Lower lobe of right lung (tissue), 2 donors: ENCODE data around the gene CASKIN2. TPM values are rescaled to one million over a fixed set of nuclear protein-coding genes. Genes with fewer than 3 reads are reported as not detected.

Experiments
- ATAC-seq, 2 donors: fragments of 200-7000 bp; cut with Tn5 transposase; one replicate each; pipeline ENCODE4 v1.9.1; 2020 to 2022; ENCODE audit warnings: mild to moderate bottlenecking in 2 of 2, moderate library complexity in 2 of 2
- DNase-seq: peaks from one replicate; pipeline ENCODE4 v3.0.0-alpha.2; 2020
- H3K27ac ChIP-seq: fragments of 200-600 bp; one replicate; pipeline ENCODE4 v1.8.0; 2022
- H3K27me3 ChIP-seq: fragments of 200-600 bp; one replicate; pipeline ENCODE4 v1.8.0; 2022; ENCODE audit warnings: low read depth
- H3K36me3 ChIP-seq: fragments of 200-600 bp; one replicate; pipeline ENCODE4 v1.8.0; 2022; ENCODE audit warnings: mild to moderate bottlenecking
- H3K4me1 ChIP-seq: fragments of 200-600 bp; one replicate; pipeline ENCODE4 v1.8.0; 2022
- H3K4me3 ChIP-seq: fragments of 200-600 bp; one replicate; pipeline ENCODE4 v1.8.0; 2022; ENCODE audit warnings: mild to moderate bottlenecking
- H3K9me3 ChIP-seq: fragments of 200-600 bp; one replicate; pipeline ENCODE4 v1.8.0; 2022
- intact Hi-C: fragments of 100-400 bp; cut with DNase I; formaldehyde crosslinking; loops from one replicate; pipeline ENCODE4 v1.11.0; 2022
- total RNA-seq: library from RNA; stranded (reverse); fragmentation: NEBNext Ultra II Directional; extraction: Animal tissue kit (Norgen Biotek cat#: 25700); gene quantifications from one replicate; pipeline ENCODE4 v1.2.1, GENCODE V29; 2021
- TF ChIP-seq, protein P1 (sequence below): fragments of 200-600 bp; IDR thresholded peaks from one replicate; pipeline ENCODE4 v1.8.0; 2022; ENCODE audit warnings: antibody characterized with exemption, mild to moderate bottlenecking
- donor health status: DM: no; HTN: yes; CAD: no; lungs with severe emphysema.

CASKIN2 gene
- total RNA-seq, 1 donor from 2014 or later, result 68.8 TPM

DNA sequence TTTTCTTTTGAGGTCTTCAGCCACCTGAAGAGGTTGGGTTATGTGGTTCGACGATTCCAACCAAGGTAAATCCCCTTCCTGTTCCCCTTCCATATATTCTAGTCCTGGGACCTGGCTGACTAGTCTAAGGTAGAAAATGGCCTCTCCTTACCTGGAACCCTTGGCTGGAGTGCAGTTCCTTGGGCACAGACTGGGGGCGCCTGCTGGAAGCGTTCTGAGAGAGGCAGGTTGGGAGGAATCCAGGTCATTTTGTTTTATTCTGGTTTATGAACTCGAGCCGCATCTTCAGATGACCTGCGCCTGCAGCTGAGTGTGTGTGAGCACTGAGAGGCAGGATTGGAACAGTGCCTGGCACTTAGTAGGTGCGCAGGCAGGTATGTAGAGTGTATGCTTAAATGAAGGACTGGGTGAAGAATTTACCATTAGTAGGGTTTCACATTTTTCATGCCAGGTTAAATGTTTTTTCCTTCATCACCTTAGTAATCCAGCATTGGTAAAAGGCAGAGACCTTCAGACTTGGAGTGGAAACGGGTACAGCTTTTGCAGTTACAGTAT lies 3.7 kb upstream of the CASKIN2 start:
- peaks cover 25% of the 10 kb centered on the region for H3K4me1 ChIP-seq
- H3K27ac ChIP-seq, result no peak overlapping the region
- H3K36me3 ChIP-seq, result peaks cover 33% of the 10 kb centered on the region
- H3K9me3 ChIP-seq, result no peaks in the 10 kb centered on the region
- H3K4me3 ChIP-seq, result no peak overlapping the region
- DNase-seq, result no peak
- TF ChIP-seq, protein P1, sequence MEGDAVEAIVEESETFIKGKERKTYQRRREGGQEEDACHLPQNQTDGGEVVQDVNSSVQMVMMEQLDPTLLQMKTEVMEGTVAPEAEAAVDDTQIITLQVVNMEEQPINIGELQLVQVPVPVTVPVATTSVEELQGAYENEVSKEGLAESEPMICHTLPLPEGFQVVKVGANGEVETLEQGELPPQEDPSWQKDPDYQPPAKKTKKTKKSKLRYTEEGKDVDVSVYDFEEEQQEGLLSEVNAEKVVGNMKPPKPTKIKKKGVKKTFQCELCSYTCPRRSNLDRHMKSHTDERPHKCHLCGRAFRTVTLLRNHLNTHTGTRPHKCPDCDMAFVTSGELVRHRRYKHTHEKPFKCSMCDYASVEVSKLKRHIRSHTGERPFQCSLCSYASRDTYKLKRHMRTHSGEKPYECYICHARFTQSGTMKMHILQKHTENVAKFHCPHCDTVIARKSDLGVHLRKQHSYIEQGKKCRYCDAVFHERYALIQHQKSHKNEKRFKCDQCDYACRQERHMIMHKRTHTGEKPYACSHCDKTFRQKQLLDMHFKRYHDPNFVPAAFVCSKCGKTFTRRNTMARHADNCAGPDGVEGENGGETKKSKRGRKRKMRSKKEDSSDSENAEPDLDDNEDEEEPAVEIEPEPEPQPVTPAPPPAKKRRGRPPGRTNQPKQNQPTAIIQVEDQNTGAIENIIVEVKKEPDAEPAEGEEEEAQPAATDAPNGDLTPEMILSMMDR, result no peak
- intact Hi-C loops, result no loop called here
- ATAC-seq, result no peak
- H3K27me3 ChIP-seq, result no peaks in the 10 kb centered on the region

DNA sequence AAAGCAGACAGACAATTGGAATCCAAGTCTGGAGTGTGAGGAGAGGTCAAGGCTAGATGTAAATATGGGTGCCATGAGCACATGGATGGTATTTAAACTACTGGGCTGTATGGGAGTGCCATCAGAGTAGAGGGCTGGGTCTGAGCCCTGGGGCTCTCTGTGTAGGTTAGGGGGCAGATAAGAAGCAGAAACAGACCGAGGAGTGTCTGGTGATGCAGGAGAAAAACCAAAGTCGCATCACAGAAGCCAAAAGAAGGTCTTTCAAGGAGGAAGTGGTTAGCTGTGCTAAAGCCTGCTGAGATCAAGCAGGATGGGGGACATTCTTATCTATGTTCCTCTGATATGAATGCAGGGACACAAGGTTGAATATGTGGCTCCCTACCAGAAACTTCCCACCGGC lies 2.9 kb upstream of the CASKIN2 start:
- H3K27ac ChIP-seq, result no peak overlapping the region
- intact Hi-C loops, result no loop called here
- ATAC-seq (no peak), DNase-seq (no peak)
- no peaks in the 10 kb centered on the region for H3K27me3 ChIP-seq
- H3K4me3 ChIP-seq, result peak overlapping the region; percentile 10
- H3K36me3 ChIP-seq, result peaks cover 38% of the 10 kb centered on the region
- TF ChIP-seq, protein P1, result no peak
- H3K4me1 ChIP-seq, result peaks cover 32% of the 10 kb centered on the region
- H3K9me3 ChIP-seq, result no peaks in the 10 kb centered on the region

- intact Hi-C loops, result no loop called here
- TF ChIP-seq, protein P1, result no peak
Measured at GRCh38 chr17:75517297-75517865, 2.0 kb upstream of the CASKIN2 start.

DNA sequence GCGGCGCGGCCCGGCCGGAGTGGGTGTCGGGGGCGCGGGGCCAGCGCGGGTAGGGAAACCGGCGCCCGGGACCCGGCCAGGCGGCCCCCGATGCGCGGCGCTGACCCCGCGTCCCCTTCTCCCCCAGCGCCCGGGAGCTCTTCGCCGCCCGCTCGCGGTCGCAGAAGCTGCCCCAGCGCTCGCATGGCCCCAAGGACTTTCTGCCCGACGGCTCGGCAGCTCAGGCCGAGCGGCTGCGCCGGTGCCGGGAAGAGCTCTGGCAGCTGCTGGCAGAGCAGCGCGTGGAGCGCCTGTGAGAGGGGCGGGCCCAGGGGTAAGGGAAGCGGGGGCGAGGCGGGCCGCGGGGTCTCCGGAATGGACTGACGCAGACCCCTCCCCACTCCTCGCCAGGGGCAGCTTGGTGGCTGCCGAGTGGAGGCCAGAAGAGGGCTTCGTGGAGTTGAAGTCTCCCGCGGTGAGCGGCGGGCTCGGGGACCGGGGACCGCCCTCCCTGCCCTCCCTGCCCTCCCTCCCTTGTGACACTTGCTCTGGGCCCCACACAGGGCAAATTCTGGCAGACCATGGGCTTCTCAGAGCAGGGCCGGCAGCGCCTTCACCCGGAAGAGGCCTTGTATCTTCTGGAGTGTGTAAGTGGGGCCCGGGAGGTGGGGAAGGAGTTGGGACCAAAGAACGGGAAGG lies 1.4 kb upstream of the CASKIN2 start:
- intact Hi-C loops, result no loop called here
- Histone ChIP-seq H3K27ac (peak overlapping the region; percentile 67), H3K9me3 (no peaks in the 10 kb centered on the region), H3K4me1 (peaks cover 41% of the 10 kb centered on the region), H3K4me3 (peak overlapping the region; percentile 68), H3K27me3 (no peaks in the 10 kb centered on the region), H3K36me3 (peaks cover 32% of the 10 kb centered on the region)
- ATAC-seq (no peak), DNase-seq (peak; percentile 67)
- TF ChIP-seq, protein P1, result no peak

More at GRCh38 chr17:75517297-75517865, 2.0 kb upstream of the CASKIN2 start:
- Histone ChIP-seq H3K27ac (no peak overlapping the region), H3K4me1 (peaks cover 36% of the 10 kb centered on the region), H3K36me3 (peaks cover 37% of the 10 kb centered on the region), H3K27me3 (no peaks in the 10 kb centered on the region), H3K9me3 (no peaks in the 10 kb centered on the region), H3K4me3 (peak overlapping the region; percentile 68)
- ATAC-seq (no peak), DNase-seq (peak; percentile 44)

DNA sequence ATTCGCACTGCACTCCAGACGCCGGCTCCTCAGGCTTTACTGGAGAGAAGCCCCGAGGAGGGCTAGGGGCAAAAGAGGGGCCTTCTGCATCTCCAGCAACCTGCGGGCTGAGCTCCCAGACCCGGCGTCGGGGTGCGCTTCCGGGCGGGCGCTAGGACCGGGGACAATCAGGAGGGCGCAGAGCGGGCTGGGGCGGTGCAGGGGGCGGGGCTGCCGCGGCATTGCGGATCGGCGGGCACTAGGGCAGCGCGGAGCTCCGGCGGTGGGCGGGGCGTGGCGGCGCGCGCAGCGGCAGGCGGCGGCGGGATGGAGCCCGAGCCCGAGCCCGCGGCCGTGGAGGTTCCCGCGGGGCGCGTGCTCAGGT lies 900 bp upstream of the CASKIN2 start, which contains the start of gene TSEN54:
Gene TSEN54 (plus strand): TSS at position 274 of the 364 bp plus-strand sequence. CDS start 33 bp downstream, at position 307.
- Histone ChIP-seq H3K4me3 (peak within 1 kb of the TSS; percentile 68), H3K36me3 (peaks cover 26% of the 10 kb centered on the region), H3K27me3 (no peaks in the 10 kb centered on the region), H3K9me3 (no peaks in the 10 kb centered on the region), H3K4me1 (peaks cover 46% of the 10 kb centered on the region), H3K27ac (peak within 1 kb of the TSS; percentile 86)
- peak; percentile 97 for DNase-seq
- intact Hi-C loops, result no loop called here
- peak; percentile 92 to 94 for ATAC-seq
- TF ChIP-seq, protein P1, result no peak
